Neural crest cell (in vitro differentiated cells): ENCODE data around the gene TEX2. TPM values are rescaled to one million over a fixed set of nuclear protein-coding genes. Genes with fewer than 3 reads are reported as not detected.

Experiments used
- DNase-seq: peaks from one replicate; pipeline ENCODE4 v3.0.0; 2021; ENCODE audit warnings: low read depth, mixed read lengths, low spot score
- H3K27ac Mint-ChIP-seq: one replicate; pipeline ENCODE4 v1.8.0; 2021; ENCODE audit warnings: mild to moderate bottlenecking, mixed read lengths; ENCODE audit not compliant: unreplicated experiment
- H3K27me3 Mint-ChIP-seq: 2 replicates; pipeline ENCODE4 v1.8.0; 2021; ENCODE audit warnings: low read depth, mild to moderate bottlenecking, mixed read lengths
- H3K36me3 Mint-ChIP-seq: 2 replicates; pipeline ENCODE4 v1.8.0; 2021; ENCODE audit warnings: low read depth, mild to moderate bottlenecking, mixed read lengths
- H3K4me1 Mint-ChIP-seq: 2 replicates; pipeline ENCODE4 v1.8.0; 2021; ENCODE audit warnings: mixed read lengths
- H3K4me3 Mint-ChIP-seq: one replicate; pipeline ENCODE4 v1.8.0; 2021; ENCODE audit warnings: mild to moderate bottlenecking, mixed read lengths
- H3K9me3 Mint-ChIP-seq: 2 replicates; pipeline ENCODE4 v1.8.0; 2021; ENCODE audit warnings: mixed read lengths
- CTCF ChIP-seq: fragments of 200-600 bp; sonication (generic); conservative IDR thresholded peaks from 2 replicates; pipeline ENCODE4 v1.5.0; 2021; ENCODE audit warnings: antibody characterized with exemption, mild to moderate bottlenecking
- total RNA-seq: library from RNA; stranded (reverse); gene quantifications from 2 replicates; pipeline ENCODE4 v1.2.1, GENCODE V29; 2021

The TEX2 gene
- total RNA-seq, 1 donor from 2014 or later: 19.2 TPM

- Mint-ChIP-seq H3K27ac (no peak overlapping the region), H3K9me3 (peaks cover 3% of the 10 kb centered on the region), H3K4me1 (peaks cover 6% of the 10 kb centered on the region), H3K27me3 (no peaks in the 10 kb centered on the region), H3K4me3 (no peak overlapping the region), H3K36me3 (no peaks in the 10 kb centered on the region)
- TF ChIP-seq CTCF: no peak
- no peak for DNase-seq
Measured at GRCh38 chr17:64115822-64116534, 147.1 kb downstream of the TEX2 start.

GRCh38 chr17:64115043-64115698 lies 147.9 kb downstream of the TEX2 start:
- Mint-ChIP-seq H3K27me3 (no peaks in the 10 kb centered on the region), H3K9me3 (peaks cover 3% of the 10 kb centered on the region), H3K4me1 (peaks cover 8% of the 10 kb centered on the region), H3K36me3 (no peaks in the 10 kb centered on the region), H3K4me3 (no peak overlapping the region), H3K27ac (no peak overlapping the region)
- no peak for DNase-seq
- TF ChIP-seq CTCF: no peak

- DNase-seq: no peak
- Mint-ChIP-seq H3K27me3 (no peaks in the 10 kb centered on the region), H3K9me3 (peaks cover 3% of the 10 kb centered on the region), H3K36me3 (no peaks in the 10 kb centered on the region), H3K27ac (no peak overlapping the region), H3K4me1 (peaks cover 7% of the 10 kb centered on the region), H3K4me3 (no peak overlapping the region)
- no peak for TF ChIP-seq CTCF
Measured at GRCh38 chr17:64113006-64113405, 150.1 kb downstream of the TEX2 start.

- TF ChIP-seq CTCF: no peak
- DNase-seq: no peak
- H3K4me1 Mint-ChIP-seq: peaks cover 10% of the 10 kb centered on the region
- H3K9me3 Mint-ChIP-seq: peaks cover 3% of the 10 kb centered on the region
- H3K4me3 Mint-ChIP-seq: no peak overlapping the region
- H3K27ac Mint-ChIP-seq: no peak overlapping the region
- no peaks in the 10 kb centered on the region for H3K36me3 Mint-ChIP-seq
- no peaks in the 10 kb centered on the region for H3K27me3 Mint-ChIP-seq
Measured at GRCh38 chr17:64111831-64112230, 151.2 kb downstream of the TEX2 start.

- no peaks in the 10 kb centered on the region for H3K9me3 Mint-ChIP-seq
- H3K4me3 Mint-ChIP-seq: no peak overlapping the region
- no peak overlapping the region for H3K27ac Mint-ChIP-seq
- peaks cover 10% of the 10 kb centered on the region for H3K4me1 Mint-ChIP-seq
- no peak for TF ChIP-seq CTCF
- DNase-seq: no peak
- no peaks in the 10 kb centered on the region for H3K36me3 Mint-ChIP-seq
- H3K27me3 Mint-ChIP-seq: no peaks in the 10 kb centered on the region
Measured at GRCh38 chr17:64110379-64111152, 152.5 kb downstream of the TEX2 start.
